ENCODE results near the gene PEX12. TPM values are rescaled to one million over a fixed set of nuclear protein-coding genes. Genes with fewer than 3 reads are reported as not detected.

The PEX12 gene
- total RNA-seq, result 1 to 10 TPM; 4.0 to 9.3 (median 5.7) TPM

GRCh38 chr17:35578197-35578928 lies at the start of gene PEX12:
Gene PEX12, minus strand, starts transcription at chr17:35578571. Its CDS starts 550 bp downstream, at chr17:35578021.
- H3K4me3 ChIP-seq, result peak within 1 kb of the TSS; percentile 74
- TF ChIP-seq EP300 (IDR thresholded peaks at IDR 0.05) (no peak), CTCF (IDR thresholded peaks at IDR 0.05) (no peak), POLR2A (IDR thresholded peaks at IDR 0.05) (peak; percentile 50 to 84), POLR2AphosphoS5 (IDR thresholded peaks at IDR 0.05) (peak; percentile 30 to 74 (median 40))
- H3K27ac ChIP-seq, result peak within 1 kb of the TSS; percentile 84
- peaks cover 23% of the 10 kb centered on the region for H3K36me3 ChIP-seq
- no peaks in the 10 kb centered on the region for H3K9me3 ChIP-seq
- H3K4me1 ChIP-seq, result peaks cover 20% of the 10 kb centered on the region
- no peaks in the 10 kb centered on the region for H3K27me3 ChIP-seq
- 0% methylated on average over 32 of the region's 45 CpGs for WGBS
- DNase-seq (ENCODE audit: low spot score in 2 of 2), result peak; percentile 93 to 94

- 96% methylated on average over 4 of the region's 4 CpGs for WGBS
- Histone ChIP-seq H3K36me3 (peaks cover 62% of the 10 kb centered on the region), H3K27me3 (no peaks in the 10 kb centered on the region), H3K27ac (no peak overlapping the region), H3K4me3 (no peak overlapping the region), H3K9me3 (no peaks in the 10 kb centered on the region), H3K4me1 (no peaks in the 10 kb centered on the region)
- TF ChIP-seq EP300 (IDR thresholded peaks at IDR 0.05), result no peak
- no peak for TF ChIP-seq POLR2AphosphoS5 (IDR thresholded peaks at IDR 0.05)
- no peak for TF ChIP-seq CTCF (IDR thresholded peaks at IDR 0.05)
- TF ChIP-seq POLR2A (IDR thresholded peaks at IDR 0.05), result no peak
- DNase-seq (ENCODE audit: low spot score in 2 of 2), result no peak
Measured at GRCh38 chr17:35627417-35627816, 49.0 kb upstream of the PEX12 start.

- 44% methylated on average over 1 of the region's 1 CpG for WGBS
- peaks cover 22% of the 10 kb centered on the region for H3K36me3 ChIP-seq
Measured at GRCh38 chr17:35621768-35622167, 43.4 kb upstream of the PEX12 start.

GRCh38 chr17:35618628-35619027 lies 40.3 kb upstream of the PEX12 start:
- Histone ChIP-seq H3K4me1 (no peaks in the 10 kb centered on the region), H3K36me3 (peaks cover 3% of the 10 kb centered on the region), H3K4me3 (no peak overlapping the region), H3K9me3 (no peaks in the 10 kb centered on the region), H3K27me3 (no peaks in the 10 kb centered on the region), H3K27ac (no peak overlapping the region)
- TF ChIP-seq EP300 (IDR thresholded peaks at IDR 0.05) (no peak), POLR2AphosphoS5 (IDR thresholded peaks at IDR 0.05) (no peak), POLR2A (IDR thresholded peaks at IDR 0.05) (no peak), CTCF (IDR thresholded peaks at IDR 0.05) (no peak)
- no peak for DNase-seq (ENCODE audit: low spot score in 2 of 2)

More at GRCh38 chr17:35621768-35622167, 43.4 kb upstream of the PEX12 start:
- DNase-seq (ENCODE audit: low spot score in 2 of 2), result no peak
- Histone ChIP-seq H3K9me3 (no peaks in the 10 kb centered on the region), H3K27me3 (no peaks in the 10 kb centered on the region), H3K27ac (no peak overlapping the region), H3K4me1 (no peaks in the 10 kb centered on the region), H3K4me3 (no peak overlapping the region)
- TF ChIP-seq CTCF (IDR thresholded peaks at IDR 0.05), result no peak
- no peak for TF ChIP-seq POLR2AphosphoS5 (IDR thresholded peaks at IDR 0.05)
- TF ChIP-seq POLR2A (IDR thresholded peaks at IDR 0.05), result no peak
- no peak for TF ChIP-seq EP300 (IDR thresholded peaks at IDR 0.05)

- H3K27ac ChIP-seq, result no peak overlapping the region
- no peak for DNase-seq (ENCODE audit: low spot score in 2 of 2)
- H3K9me3 ChIP-seq, result no peaks in the 10 kb centered on the region
- H3K4me3 ChIP-seq, result no peak overlapping the region
- no peaks in the 10 kb centered on the region for H3K27me3 ChIP-seq
- H3K4me1 ChIP-seq, result no peaks in the 10 kb centered on the region
- peaks cover 3% of the 10 kb centered on the region for H3K36me3 ChIP-seq
- 62% methylated on average over 2 of the region's 2 CpGs for WGBS
- TF ChIP-seq POLR2A (IDR thresholded peaks at IDR 0.05) (no peak), CTCF (IDR thresholded peaks at IDR 0.05) (no peak), EP300 (IDR thresholded peaks at IDR 0.05) (no peak), POLR2AphosphoS5 (IDR thresholded peaks at IDR 0.05) (no peak)
Measured at GRCh38 chr17:35617505-35617904, 39.1 kb upstream of the PEX12 start.
